ENCODE results near the gene TIGD2.

The TIGD2 gene

DNA sequence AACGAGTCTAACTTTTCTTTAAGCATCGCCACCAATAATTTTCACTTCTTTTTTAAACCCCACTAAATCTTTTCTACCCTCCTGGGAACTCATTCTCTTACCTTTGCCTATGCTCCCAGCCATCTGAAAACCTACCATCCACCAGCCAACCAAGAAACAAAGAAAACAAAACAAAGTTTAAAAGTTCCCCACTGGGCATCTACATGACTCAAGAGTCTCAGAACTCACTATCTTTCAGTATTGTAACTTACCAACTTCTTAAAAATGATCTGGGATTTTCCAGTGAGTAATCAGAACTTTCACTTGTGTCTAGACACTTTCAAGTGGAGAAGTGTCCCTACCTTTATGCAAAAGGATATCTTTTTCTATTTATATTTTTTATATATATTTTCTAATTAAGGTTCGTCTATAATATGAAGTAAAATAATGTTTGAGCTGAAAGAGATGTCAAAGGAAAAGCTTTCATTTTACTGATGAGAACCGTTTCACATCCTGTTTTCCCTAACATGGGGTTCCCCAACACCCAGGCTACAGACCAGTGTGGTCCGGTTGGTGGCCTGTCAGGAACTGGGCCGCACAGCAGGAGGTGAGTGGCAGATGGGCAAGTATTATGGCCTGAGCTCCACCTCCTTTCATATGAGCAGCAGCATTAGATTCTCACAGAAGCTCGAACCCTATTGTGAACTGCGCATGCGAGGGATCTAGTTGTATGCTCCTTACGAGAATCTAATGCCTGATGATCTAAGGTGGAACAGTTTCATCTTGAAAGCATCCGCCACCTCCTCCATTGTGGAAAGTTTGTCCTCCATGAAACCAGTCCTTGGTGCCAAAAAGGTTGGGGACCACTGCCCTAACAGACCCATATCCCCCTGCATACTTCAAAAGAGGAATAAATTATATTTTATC lies 9.8 kb upstream of the TIGD2 start:
- Histone ChIP-seq H3K79me2 (ENCODE audit: low read length) (no peaks in the 10 kb centered on the region), H2AFZ (ENCODE audit: low read depth, low read length) (peak overlapping the region; percentile 74; the same call in 1 of the 2 replicates), H3K9me3 (ENCODE audit: insufficient read depth, low read length) (peaks cover 3% of the 10 kb centered on the region), H3K4me1 (ENCODE audit: low read length) (peaks cover 29% of the 10 kb centered on the region), H3K4me2 (ENCODE audit: low read length) (peak overlapping the region; percentile 72), H3K36me3 (replicated peaks; ENCODE audit: low read depth, low read length) (peaks cover 11% of the 10 kb centered on the region), H4K20me1 (ENCODE audit: insufficient read depth, low read length) (no peaks in the 10 kb centered on the region), H3K27ac (ENCODE audit: low read length) (peak overlapping the region; percentile 96), H3K4me3 (ENCODE audit: low read length) (peak overlapping the region; percentile 57), H3K9ac (ENCODE audit: low read length) (peak overlapping the region; percentile 49; the same call in 1 of the 2 replicates), H3K27me3 (ENCODE audit: low read depth, low read length) (no peaks in the 10 kb centered on the region)
- TF ChIP-seq, protein P1, sequence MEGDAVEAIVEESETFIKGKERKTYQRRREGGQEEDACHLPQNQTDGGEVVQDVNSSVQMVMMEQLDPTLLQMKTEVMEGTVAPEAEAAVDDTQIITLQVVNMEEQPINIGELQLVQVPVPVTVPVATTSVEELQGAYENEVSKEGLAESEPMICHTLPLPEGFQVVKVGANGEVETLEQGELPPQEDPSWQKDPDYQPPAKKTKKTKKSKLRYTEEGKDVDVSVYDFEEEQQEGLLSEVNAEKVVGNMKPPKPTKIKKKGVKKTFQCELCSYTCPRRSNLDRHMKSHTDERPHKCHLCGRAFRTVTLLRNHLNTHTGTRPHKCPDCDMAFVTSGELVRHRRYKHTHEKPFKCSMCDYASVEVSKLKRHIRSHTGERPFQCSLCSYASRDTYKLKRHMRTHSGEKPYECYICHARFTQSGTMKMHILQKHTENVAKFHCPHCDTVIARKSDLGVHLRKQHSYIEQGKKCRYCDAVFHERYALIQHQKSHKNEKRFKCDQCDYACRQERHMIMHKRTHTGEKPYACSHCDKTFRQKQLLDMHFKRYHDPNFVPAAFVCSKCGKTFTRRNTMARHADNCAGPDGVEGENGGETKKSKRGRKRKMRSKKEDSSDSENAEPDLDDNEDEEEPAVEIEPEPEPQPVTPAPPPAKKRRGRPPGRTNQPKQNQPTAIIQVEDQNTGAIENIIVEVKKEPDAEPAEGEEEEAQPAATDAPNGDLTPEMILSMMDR (IDR thresholded peaks at IDR 0.05; ENCODE audit: low read depth, low read length), result no peak
- TF ChIP-seq EZH2phosphoT487 (IDR thresholded peaks at IDR 0.05; ENCODE audit: low read depth), result no peak

DNA sequence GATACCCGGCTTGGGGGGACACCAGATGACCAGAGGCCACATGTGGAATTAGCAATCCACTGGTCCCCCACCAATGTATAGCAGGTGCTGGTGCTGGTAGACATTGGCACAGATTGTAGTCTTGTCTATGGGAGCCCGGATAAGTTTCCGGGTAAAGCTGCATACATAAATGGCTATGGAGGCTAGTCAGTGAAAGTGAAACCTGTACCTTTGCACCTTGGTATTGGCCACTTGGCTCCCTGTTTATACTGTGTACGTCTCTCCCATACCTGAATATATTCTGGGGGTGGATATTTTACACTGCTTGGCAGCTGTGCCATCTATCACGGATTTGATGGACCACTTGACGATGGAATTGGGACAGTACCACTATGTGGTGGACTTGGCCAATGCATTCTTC lies 5.6 kb upstream of the TIGD2 start:
- no peaks in the 10 kb centered on the region for H3K27me3 ChIP-seq (ENCODE audit: low read depth, low read length)
- peaks cover 12% of the 10 kb centered on the region for H3K4me1 ChIP-seq (ENCODE audit: low read length)

DNA sequence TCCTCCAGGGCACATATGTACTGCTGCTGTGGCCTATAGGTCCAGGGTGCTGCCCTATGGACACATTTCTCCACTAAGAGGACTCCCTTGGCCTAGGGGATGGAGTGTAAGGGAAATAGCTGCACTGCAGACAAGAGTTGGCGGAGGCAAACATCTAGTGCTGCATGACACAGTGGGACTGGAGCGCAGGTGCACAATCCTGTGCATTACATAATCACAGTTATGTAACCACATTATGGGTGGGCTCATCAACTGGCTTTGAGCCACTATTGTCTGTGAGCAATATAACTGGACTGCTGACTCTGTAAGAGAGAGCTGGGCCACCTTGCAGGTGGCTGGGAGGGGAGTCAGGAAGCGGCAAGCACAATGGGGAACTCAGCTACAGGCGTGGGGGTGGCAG lies 3.2 kb upstream of the TIGD2 start:
- Histone ChIP-seq H3K4me2 (ENCODE audit: low read length) (no peak overlapping the region), H3K4me3 (ENCODE audit: low read length) (no peak overlapping the region), H2AFZ (ENCODE audit: low read depth, low read length) (no peak overlapping the region), H4K20me1 (ENCODE audit: insufficient read depth, low read length) (no peaks in the 10 kb centered on the region), H3K27ac (ENCODE audit: low read length) (no peak overlapping the region), H3K4me1 (ENCODE audit: low read length) (peaks cover 9% of the 10 kb centered on the region), H3K27me3 (ENCODE audit: low read depth, low read length) (no peaks in the 10 kb centered on the region), H3K79me2 (ENCODE audit: low read length) (peaks cover 11% of the 10 kb centered on the region), H3K9ac (ENCODE audit: low read length) (no peak overlapping the region), H3K36me3 (replicated peaks; ENCODE audit: low read depth, low read length) (peaks cover 21% of the 10 kb centered on the region), H3K9me3 (ENCODE audit: insufficient read depth, low read length) (peaks cover 30% of the 10 kb centered on the region)
- no peak for TF ChIP-seq EZH2phosphoT487 (IDR thresholded peaks at IDR 0.05; ENCODE audit: low read depth)
- TF ChIP-seq, protein P1 (IDR thresholded peaks at IDR 0.05; ENCODE audit: low read depth, low read length), result no peak

More for the DNA sequence above, 5.6 kb upstream of the TIGD2 start:
- peaks cover 20% of the 10 kb centered on the region for H3K9me3 ChIP-seq (ENCODE audit: insufficient read depth, low read length)
- no peak overlapping the region for H3K27ac ChIP-seq (ENCODE audit: low read length)
- H3K79me2 ChIP-seq (ENCODE audit: low read length), result no peaks in the 10 kb centered on the region
- H4K20me1 ChIP-seq (ENCODE audit: insufficient read depth, low read length), result no peaks in the 10 kb centered on the region
- peaks cover 6% of the 10 kb centered on the region for H3K36me3 ChIP-seq (replicated peaks; ENCODE audit: low read depth, low read length)
- TF ChIP-seq EZH2phosphoT487 (IDR thresholded peaks at IDR 0.05; ENCODE audit: low read depth), result no peak
- TF ChIP-seq, protein P1 (IDR thresholded peaks at IDR 0.05; ENCODE audit: low read depth, low read length), result no peak
- no peak overlapping the region for H2AFZ ChIP-seq (ENCODE audit: low read depth, low read length)
- no peak overlapping the region for H3K9ac ChIP-seq (ENCODE audit: low read length)
- no peak overlapping the region for H3K4me2 ChIP-seq (ENCODE audit: low read length)
- no peak overlapping the region for H3K4me3 ChIP-seq (ENCODE audit: low read length)

DNA sequence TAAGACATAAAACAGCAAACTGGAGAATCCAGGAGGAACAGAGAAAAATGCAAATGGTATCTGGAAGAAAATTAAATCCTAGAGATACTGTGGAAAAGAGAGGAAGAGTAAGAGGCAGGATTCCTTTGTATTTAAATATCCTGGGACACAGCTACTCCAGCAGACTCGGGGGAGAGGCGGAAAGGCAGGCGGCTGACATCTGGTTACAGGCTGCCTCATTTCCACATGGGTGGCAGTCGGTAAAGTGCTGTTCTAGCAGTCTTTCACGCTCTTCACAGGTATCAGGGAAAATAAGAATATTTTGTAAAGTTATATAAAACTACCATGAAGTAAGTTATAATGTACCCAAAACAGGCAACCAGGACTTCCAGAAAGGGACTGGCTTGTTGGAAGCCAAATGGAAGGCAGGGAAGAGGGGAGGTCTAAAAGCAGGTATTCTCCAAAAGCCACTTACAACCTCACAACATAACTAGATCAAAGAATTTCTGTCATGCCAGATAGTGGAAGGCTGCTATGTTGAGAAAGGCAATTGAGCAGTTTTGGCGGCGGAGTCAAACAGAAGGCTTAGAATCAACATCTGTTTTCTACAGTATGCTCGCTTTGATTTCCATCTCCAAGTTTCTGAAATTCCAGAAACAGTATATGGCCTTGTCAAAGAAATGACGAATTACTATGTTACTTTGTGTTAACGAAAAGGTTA lies 1.3 kb upstream of the TIGD2 start:
- Histone ChIP-seq H3K4me2 (ENCODE audit: low read length) (no peak overlapping the region), H2AFZ (ENCODE audit: low read depth, low read length) (no peak overlapping the region), H3K27ac (ENCODE audit: low read length) (no peak overlapping the region), H3K79me2 (ENCODE audit: low read length) (peaks cover 11% of the 10 kb centered on the region), H3K9ac (ENCODE audit: low read length) (no peak overlapping the region), H3K9me3 (ENCODE audit: insufficient read depth, low read length) (peaks cover 38% of the 10 kb centered on the region), H3K27me3 (ENCODE audit: low read depth, low read length) (no peaks in the 10 kb centered on the region), H3K4me1 (ENCODE audit: low read length) (peaks cover 25% of the 10 kb centered on the region), H3K4me3 (ENCODE audit: low read length) (no peak overlapping the region), H4K20me1 (ENCODE audit: insufficient read depth, low read length) (no peaks in the 10 kb centered on the region), H3K36me3 (replicated peaks; ENCODE audit: low read depth, low read length) (peaks cover 37% of the 10 kb centered on the region)
- TF ChIP-seq EZH2phosphoT487 (IDR thresholded peaks at IDR 0.05; ENCODE audit: low read depth), result no peak
- TF ChIP-seq, protein P1 (IDR thresholded peaks at IDR 0.05; ENCODE audit: low read depth, low read length), result no peak

All from OCI-LY3 (cell line).